ENCODE results near the gene PTPRG. TPM values are rescaled to one million over a fixed set of nuclear protein-coding genes. Genes with fewer than 3 reads are reported as not detected.

Gene PTPRG
- total RNA-seq, 1 donor from 2014 or later: 80.7 TPM

DNA sequence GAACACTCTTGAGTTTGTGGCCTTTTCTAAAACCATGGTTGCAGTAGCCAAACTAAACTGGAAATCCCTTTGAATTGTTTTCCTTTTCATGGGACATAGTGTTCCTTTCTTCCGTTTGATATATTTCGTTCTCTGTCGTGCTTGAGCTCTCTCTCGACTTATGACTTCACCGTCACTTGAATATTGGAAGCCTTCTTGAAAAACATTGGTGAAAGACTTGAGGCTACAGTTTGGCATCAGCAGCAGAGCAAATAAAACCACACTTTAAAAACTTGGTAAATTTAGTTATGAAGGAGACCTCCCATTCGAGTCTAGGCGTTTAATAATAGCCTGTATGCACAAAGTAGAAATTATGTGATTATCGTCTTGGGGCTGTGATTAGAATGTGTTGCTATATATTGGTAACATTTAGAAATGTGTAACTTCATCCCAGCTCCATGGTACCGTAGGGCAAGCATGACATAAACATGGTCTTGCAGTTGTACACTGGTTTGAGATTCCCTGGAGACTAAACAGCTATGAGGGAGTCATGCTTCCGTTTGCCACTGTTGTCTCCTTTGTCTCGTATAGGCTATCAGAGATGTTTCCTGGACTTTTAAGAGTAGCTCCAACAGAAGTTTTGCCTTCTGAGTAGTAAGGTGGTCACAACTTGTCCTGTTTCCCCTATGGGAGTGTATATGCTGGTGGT lies 122.3 kb downstream of the PTPRG start:
- Mint-ChIP-seq H3K4me3 (ENCODE audit: unreplicated experiment) (no peak overlapping the region), H3K4me1 (ENCODE audit: unreplicated experiment) (peaks cover 30% of the 10 kb centered on the region), H3K27ac (ENCODE audit: unreplicated experiment) (peak overlapping the region; percentile 9), H3K27me3 (ENCODE audit: unreplicated experiment) (no peaks in the 10 kb centered on the region), H3K9me3 (ENCODE audit: unreplicated experiment) (no peaks in the 10 kb centered on the region), H3K36me3 (ENCODE audit: low read depth, unreplicated experiment) (no peaks in the 10 kb centered on the region)
- DNase-seq (ENCODE audit: low spot score): no peak
- TF ChIP-seq, protein P1, sequence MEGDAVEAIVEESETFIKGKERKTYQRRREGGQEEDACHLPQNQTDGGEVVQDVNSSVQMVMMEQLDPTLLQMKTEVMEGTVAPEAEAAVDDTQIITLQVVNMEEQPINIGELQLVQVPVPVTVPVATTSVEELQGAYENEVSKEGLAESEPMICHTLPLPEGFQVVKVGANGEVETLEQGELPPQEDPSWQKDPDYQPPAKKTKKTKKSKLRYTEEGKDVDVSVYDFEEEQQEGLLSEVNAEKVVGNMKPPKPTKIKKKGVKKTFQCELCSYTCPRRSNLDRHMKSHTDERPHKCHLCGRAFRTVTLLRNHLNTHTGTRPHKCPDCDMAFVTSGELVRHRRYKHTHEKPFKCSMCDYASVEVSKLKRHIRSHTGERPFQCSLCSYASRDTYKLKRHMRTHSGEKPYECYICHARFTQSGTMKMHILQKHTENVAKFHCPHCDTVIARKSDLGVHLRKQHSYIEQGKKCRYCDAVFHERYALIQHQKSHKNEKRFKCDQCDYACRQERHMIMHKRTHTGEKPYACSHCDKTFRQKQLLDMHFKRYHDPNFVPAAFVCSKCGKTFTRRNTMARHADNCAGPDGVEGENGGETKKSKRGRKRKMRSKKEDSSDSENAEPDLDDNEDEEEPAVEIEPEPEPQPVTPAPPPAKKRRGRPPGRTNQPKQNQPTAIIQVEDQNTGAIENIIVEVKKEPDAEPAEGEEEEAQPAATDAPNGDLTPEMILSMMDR (IDR thresholded peaks at IDR 0.05; ENCODE audit: unreplicated experiment): no peak

DNA sequence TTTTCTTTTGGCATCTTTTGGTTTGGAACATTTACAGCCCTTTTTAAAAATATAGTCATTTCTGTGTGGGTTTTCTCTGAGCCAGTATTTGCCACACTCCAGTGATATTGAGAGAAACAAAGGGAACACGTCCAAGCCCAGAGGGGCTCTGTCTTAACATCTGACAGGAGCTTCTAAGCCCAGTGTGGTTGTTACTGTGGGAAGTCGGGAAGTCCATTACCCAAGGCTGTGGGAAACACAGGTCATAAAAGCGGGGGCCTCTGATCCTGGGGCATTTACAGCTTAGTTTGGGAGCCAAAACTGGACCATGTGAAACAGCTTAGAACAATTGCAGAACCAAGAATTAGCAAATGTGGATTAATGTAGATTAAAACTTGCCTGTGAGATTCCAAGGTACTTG lies 123.0 kb downstream of the PTPRG start:
- H3K9me3 Mint-ChIP-seq (ENCODE audit: unreplicated experiment): no peaks in the 10 kb centered on the region
- H3K27ac Mint-ChIP-seq (ENCODE audit: unreplicated experiment): no peak overlapping the region
- TF ChIP-seq, protein P1 (IDR thresholded peaks at IDR 0.05; ENCODE audit: unreplicated experiment): no peak
- H3K4me3 Mint-ChIP-seq (ENCODE audit: unreplicated experiment): no peak overlapping the region
- no peaks in the 10 kb centered on the region for H3K36me3 Mint-ChIP-seq (ENCODE audit: low read depth, unreplicated experiment)
- no peak for DNase-seq (ENCODE audit: low spot score)
- peaks cover 36% of the 10 kb centered on the region for H3K4me1 Mint-ChIP-seq (ENCODE audit: unreplicated experiment)
- no peaks in the 10 kb centered on the region for H3K27me3 Mint-ChIP-seq (ENCODE audit: unreplicated experiment)

DNA sequence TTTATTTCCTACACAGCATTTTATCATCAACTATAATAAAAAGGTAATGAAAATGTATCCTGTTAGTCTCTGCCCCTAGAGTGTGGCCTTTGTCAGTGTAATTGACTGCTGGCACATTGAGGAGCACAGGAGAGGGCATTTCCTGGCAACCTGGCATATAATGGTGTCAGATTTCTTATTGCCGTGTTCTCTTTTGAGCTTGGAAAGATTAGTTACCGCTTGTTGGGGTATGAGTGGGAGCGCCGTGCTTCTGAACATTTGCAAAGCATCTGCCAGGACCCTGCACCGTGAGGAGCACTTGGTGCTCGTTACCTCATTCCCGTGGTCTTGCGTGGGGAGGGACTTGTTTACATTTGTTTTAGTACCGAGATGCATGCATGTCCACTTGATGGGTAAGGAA lies 124.4 kb downstream of the PTPRG start:
- Mint-ChIP-seq H3K4me3 (ENCODE audit: unreplicated experiment) (no peak overlapping the region), H3K9me3 (ENCODE audit: unreplicated experiment) (no peaks in the 10 kb centered on the region), H3K27ac (ENCODE audit: unreplicated experiment) (no peak overlapping the region), H3K36me3 (ENCODE audit: low read depth, unreplicated experiment) (no peaks in the 10 kb centered on the region), H3K27me3 (ENCODE audit: unreplicated experiment) (no peaks in the 10 kb centered on the region), H3K4me1 (ENCODE audit: unreplicated experiment) (peaks cover 38% of the 10 kb centered on the region)
- DNase-seq (ENCODE audit: low spot score): no peak
- TF ChIP-seq, protein P1 (IDR thresholded peaks at IDR 0.05; ENCODE audit: unreplicated experiment): no peak

DNA sequence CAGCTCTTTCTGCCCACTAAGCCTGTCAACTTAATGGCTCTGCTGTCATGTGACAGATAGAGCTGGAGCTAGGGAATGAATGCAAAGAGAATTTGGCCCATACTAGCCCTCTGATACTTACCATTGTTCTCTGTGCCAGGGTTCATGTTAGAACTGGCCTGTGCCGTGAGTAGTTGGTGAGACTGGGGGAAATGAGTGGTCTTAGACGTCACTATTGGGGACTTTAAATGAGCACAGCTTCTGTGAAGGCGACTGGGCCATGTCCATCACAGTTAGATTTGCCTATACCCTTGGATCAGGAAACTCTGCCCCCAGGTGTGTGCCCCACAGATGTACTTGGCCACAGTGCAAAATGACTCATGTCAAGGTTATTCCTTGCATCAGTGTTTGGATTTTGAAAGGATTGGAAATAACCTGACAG lies 124.9 kb downstream of the PTPRG start:
- Mint-ChIP-seq H3K4me3 (ENCODE audit: unreplicated experiment) (no peak overlapping the region), H3K27ac (ENCODE audit: unreplicated experiment) (no peak overlapping the region), H3K36me3 (ENCODE audit: low read depth, unreplicated experiment) (no peaks in the 10 kb centered on the region), H3K27me3 (ENCODE audit: unreplicated experiment) (no peaks in the 10 kb centered on the region), H3K9me3 (ENCODE audit: unreplicated experiment) (no peaks in the 10 kb centered on the region), H3K4me1 (ENCODE audit: unreplicated experiment) (peaks cover 38% of the 10 kb centered on the region)
- DNase-seq (ENCODE audit: low spot score): no peak
- TF ChIP-seq, protein P1 (IDR thresholded peaks at IDR 0.05; ENCODE audit: unreplicated experiment): no peak

DNA sequence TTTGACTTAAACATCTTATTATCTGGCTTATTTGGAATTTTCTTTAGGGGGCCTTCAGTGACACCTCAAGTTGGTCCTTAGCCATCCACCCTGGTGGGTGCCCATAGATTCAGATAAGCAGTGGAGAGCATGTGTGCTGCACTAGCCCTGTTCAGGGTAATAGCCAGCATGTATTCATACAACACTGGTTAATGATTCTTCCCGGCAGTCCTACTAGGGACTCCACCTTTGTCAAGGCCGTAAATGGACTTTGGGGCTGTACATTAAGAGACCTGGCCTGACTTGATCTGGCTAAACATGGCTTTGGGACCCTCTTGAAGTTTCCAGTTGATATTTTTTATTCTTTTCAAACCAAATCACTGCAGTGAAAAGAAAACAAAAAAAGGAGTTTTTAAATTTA lies 125.8 kb downstream of the PTPRG start:
- TF ChIP-seq, protein P1 (IDR thresholded peaks at IDR 0.05; ENCODE audit: unreplicated experiment): no peak
- Mint-ChIP-seq H3K27ac (ENCODE audit: unreplicated experiment) (no peak overlapping the region), H3K27me3 (ENCODE audit: unreplicated experiment) (no peaks in the 10 kb centered on the region), H3K36me3 (ENCODE audit: low read depth, unreplicated experiment) (no peaks in the 10 kb centered on the region), H3K4me3 (ENCODE audit: unreplicated experiment) (no peak overlapping the region), H3K4me1 (ENCODE audit: unreplicated experiment) (peaks cover 38% of the 10 kb centered on the region), H3K9me3 (ENCODE audit: unreplicated experiment) (no peaks in the 10 kb centered on the region)
- DNase-seq (ENCODE audit: low spot score): no peak

Data from endothelial cell (in vitro differentiated cells).